GM19351 (cell line): ENCODE results near the gene NTHL1.

Experiments
- ATAC-seq: cut with Tn5 transposase; IDR thresholded peaks from one replicate; pipeline ENCODE4 v1.9.1; 2021; ENCODE audit warnings: mild to moderate bottlenecking, moderate library complexity; ENCODE audit not compliant: unreplicated experiment

Gene NTHL1

DNA sequence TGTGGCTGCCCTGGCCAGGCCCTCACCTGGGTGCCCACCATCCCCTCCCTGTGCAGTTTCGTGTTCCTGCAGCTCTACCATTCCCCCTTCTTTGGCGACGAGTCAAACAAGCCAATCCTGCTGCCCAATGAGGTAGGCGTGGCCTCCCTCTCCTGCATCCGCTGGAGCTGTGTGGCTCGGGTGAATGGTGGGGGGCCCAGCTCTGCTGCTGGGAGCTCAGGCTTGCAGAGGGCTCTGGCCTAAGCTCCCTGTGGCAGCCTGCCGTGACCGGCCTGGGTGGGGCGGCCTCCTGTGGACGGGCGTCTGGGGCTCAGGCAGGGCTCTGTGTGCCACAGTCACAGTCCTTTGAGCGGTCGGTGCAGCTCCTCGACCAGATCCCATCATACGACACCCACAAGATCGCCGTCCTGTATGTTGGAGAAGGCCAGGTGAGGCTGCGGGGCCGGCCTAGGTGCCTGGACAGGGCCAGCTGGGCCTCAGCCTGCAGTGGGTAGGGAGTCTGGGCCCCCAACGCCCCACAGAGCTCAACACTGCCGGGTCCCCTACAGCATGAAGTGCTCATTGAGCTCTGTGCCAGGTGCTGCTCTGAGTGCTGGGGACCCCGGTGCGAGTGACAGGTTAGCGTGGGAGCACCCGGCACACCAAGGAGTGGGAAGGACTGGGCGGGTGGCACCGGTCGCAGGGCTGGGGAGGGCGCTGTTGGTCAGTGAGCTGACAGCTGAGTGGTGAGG is 37.4 kb upstream of the NTHL1 start:
- ATAC-seq = no peak

DNA sequence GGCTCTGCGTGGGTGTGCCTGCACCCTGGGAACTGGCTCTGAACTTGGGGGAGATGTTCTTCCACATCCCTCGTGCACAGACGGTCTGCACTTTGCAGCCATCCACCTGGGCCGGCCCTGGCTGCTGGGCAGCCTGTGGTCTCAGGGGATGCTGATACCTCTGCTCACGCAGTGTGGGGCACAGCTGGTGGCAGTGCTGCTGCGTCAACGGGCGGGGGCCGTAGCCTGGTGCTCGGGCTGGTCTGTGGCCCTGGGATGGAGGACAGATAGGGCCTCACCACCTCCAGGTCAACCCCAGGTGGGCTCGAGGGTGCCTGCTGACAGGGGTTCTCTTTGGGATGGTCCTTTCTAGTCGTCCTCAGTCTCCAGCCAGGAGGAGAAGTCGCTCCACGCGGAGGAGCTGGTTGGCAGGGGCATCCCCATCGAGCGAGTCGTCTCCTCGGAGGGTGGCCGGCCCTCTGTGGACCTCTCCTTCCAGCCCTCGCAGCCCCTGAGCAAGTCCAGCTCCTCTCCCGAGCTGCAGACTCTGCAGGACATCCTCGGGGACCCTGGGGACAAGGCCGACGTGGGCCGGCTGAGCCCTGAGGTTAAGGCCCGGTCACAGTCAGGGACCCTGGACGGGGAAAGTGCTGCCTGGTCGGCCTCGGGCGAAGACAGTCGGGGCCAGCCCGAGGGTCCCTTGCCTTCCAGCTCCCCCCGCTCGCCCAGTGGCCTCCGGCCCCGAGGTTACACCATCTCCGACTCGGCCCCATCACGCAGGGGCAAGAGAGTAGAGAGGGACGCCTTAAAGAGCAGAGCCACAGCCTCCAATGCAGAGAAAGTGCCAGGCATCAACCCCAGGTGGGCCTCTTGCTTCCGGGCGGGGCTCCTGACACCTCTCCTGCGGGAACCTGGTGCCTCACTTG is 36.5 kb upstream of the NTHL1 start:
- no peak for ATAC-seq

DNA sequence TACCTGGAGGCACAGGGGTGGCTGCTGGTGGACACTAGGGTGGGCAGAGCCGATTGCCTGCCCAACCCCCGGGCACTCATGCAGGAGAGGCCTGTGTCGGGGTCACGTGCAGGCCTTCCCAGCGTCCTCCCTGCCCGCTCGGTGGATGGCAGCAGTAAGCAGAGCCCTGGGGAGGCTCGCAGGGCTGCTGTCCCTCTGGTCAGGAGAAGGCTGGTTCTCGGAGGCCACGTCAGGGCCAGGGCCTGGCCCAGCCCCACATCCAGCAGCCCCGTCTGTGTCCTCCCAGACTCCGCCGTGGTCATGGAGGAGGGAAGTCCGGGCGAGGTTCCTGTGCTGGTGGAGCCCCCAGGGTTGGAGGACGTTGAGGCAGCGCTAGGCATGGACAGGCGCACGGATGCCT is 35.8 kb upstream of the NTHL1 start:
- ATAC-seq = no peak

DNA sequence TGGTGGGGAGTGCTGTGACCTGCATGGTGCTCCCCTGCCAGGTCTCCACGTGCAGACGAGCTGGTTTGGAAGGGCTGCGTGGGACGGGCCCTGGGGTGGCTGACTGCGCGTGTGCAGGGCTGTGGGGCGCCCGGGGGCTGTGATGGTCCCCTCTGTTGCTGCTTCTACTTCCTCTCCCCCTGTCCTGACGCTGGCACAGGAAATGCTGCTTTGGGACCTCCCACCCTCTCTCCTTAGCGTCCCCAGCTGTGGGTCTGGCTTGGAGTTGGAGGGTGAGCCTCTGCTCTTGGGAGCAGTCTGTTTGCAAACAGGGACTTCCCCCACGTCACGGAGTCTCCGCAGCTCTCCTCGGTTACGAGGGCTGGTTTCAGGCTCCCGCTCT is 35.3 kb upstream of the NTHL1 start:
- ATAC-seq = no peak

DNA sequence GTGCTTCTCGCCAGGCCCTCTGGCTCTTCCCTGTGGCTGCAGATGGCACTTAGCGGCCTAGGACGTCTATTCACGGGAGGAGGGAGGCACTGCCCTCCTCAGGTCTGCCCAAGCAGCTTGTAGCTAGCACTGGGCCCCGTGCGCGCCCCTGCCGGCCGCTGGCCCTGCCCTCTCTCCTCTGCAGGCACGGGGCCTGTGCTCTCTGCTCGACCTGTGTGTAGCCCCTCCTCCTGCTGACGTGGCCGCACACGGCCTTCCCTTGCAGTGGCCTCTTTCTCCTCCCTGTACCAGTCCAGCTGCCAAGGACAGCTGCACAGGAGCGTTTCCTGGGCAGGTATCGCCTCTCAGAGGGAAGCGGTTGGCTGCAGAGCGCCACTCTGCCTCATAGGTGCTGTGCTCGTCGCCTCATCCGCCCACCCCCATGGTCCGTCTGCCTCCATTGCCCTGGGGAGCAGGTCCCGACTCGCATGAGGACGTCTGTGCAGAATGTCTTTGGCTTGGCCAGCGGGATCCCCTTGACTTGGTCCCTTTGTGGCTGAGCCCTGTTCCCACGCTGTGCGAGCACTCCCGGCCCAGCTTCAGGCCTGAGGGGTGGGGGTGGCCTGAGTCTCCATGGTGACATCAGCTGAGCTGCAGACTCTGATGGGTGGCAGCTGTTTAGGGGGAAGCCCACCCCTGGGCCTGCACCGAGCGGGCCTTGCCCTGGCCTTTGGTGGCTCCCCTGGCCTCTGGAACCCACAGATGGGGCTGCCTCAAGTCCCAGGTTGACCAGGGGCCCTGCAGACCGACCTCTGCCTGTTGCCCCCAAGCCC is 34.7 kb upstream of the NTHL1 start:
- no peak for ATAC-seq

DNA sequence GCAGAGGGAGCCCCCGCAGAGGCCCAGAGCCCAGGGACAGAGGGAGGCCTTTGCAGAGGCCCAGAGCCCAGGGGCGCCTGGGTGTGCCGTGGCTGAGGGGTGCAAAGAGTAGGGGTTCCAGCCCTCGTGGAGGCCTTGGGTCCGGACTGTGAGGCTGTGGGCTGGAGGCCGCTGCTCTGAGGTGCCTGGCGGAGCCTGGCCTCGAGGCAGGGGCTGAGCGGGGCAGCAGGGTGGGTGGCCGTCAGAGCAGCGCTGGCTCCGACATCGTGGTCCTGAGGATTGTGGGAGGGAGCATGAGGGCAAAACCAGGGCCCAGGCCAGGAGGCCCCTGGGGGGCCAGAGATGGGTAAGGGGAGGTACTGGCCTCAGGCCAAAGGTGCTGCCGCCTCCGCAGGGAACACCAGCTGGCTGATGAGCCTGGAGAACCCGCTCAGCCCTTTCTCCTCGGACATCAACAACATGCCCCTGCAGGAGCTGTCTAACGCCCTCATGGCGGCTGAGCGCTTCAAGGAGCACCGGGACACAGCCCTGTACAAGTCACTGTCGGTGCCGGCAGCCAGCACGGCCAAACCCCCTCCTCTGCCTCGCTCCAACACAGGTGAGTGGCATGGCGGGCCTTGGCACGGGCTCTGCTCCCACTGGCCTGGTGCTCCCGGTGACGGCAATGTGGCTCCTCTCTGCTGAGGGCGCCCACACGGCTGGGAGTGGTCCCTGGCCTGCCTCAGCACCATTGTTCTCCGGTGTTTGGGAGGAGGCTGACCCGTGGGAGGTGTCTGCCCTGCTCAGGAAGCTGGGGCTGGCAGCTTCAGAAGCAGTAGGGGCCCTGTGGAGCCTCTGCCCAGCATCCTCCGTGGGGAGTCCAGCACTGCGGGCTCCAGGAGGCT is 33.8 kb upstream of the NTHL1 start:
- no peak for ATAC-seq

DNA sequence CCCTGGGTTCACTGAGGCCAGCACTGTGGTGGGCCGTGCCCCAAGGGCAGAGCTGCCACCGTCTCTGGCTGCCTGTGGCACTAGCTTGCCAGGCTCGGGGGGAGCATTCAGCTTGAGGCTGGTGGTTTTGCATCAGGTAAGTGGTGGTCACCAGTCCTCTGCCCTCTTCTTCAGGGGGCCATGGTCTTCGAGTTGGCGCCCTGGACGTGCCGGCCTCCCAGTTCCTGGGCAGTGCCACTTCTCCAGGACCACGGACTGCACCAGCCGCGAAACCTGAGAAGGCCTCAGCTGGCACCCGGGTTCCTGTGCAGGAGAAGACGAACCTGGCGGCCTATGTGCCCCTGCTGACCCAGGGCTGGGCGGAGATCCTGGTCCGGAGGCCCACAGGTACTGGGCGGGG is 32.4 kb upstream of the NTHL1 start:
- ATAC-seq = no peak

DNA sequence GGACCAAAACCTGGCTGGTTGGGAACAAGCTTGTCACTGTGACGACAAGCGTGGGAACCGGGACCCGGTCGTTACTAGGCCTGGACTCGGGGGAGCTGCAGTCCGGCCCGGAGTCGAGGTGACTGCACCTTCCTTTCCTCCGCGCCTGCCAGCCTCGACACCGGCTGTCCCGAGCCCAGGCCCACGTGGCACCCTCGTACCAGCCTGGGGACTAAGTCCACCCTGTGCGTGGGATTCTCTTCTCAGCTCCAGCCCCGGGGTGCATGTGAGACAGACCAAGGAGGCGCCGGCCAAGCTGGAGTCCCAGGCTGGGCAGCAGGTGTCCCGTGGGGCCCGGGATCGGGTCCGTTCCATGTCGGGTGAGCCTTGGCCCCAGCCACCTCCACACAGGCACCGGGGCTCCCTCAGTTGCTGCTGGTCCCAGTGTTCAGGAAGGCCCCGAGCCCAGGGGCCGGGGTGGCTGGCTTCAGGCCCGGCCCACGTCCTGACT is 31.7 kb upstream of the NTHL1 start:
- no peak for ATAC-seq

DNA sequence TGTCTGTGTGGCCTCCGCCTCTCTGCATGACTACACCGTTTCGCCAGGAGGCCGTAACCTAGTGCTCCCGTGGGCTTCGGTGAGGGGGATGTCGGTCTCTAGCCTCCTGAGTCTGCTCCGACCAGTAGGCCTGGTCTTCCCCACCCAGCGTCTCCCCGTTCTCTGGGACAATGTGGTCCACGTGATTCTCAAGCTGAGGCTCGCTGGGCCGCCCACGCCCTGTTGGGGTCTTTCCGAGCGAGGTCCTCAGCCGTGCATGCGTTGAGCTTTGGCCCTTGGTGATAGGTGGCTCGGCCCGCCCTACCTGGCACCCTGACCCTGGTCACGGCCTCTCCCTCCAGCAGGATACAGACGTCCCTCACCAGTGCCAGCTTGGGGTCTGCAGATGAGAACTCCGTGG is 31.1 kb upstream of the NTHL1 start:
- no peak for ATAC-seq

DNA sequence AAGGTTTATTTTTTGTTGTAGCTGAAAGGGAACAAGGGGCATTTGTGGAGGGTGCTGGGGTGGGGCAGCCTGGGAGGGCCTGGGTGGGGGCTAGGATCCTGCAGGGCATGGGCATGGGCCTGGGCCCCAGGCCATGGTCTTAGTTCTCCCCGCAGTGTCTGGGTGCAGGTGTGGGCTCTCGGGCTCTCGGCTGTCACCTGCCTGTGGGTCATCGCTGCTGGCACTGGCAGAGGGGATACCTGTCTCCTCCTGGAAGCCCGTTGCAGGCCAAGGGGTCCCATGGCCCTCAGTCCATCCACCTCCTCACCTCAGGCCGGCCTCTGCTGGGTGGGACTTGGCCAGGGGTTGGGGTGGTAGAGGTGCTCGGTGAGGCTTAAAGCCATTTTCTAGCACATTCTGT is 30.5 kb upstream of the NTHL1 start:
- no peak for ATAC-seq

DNA sequence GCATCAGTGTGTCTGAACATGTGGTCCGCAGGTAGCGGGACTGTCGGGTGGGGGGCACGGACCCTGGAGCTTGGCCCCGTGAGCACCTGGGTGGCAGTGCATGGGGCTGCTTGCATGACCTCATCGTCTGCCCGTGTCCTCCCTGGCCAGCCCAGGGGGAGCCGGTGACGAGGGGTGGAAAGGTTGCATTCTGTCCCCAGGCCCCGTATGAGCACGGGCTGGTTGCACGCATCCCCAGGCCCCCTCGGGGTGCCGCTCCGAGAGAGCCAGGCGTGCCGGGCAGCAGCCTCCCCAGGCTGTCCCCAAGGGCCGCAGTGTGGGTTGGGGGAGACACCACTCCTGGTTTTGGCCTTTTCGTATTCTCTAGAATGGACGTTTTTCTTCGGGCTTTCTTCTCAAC is 30.1 kb upstream of the NTHL1 start:
- no peak for ATAC-seq

DNA sequence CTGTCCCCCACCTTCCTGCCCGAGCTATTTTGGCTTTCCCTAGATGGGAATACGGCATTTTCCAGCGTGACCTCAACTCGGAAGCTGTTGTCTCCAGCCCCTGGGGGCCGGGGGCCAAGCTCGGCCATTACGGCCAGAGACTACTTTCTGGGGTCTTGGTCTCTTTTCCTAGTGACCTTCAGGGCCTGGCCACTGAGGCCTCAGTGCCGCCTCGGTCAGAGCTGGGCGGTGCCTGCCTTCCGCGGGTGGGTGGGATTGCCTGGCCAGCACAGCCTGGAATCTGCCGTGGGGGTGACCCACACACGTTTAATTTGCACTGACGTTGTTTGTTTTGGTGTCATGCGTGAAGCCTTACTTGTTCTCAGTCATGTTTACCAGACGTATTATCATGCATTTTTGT is 29.4 kb upstream of the NTHL1 start:
- no peak for ATAC-seq

DNA sequence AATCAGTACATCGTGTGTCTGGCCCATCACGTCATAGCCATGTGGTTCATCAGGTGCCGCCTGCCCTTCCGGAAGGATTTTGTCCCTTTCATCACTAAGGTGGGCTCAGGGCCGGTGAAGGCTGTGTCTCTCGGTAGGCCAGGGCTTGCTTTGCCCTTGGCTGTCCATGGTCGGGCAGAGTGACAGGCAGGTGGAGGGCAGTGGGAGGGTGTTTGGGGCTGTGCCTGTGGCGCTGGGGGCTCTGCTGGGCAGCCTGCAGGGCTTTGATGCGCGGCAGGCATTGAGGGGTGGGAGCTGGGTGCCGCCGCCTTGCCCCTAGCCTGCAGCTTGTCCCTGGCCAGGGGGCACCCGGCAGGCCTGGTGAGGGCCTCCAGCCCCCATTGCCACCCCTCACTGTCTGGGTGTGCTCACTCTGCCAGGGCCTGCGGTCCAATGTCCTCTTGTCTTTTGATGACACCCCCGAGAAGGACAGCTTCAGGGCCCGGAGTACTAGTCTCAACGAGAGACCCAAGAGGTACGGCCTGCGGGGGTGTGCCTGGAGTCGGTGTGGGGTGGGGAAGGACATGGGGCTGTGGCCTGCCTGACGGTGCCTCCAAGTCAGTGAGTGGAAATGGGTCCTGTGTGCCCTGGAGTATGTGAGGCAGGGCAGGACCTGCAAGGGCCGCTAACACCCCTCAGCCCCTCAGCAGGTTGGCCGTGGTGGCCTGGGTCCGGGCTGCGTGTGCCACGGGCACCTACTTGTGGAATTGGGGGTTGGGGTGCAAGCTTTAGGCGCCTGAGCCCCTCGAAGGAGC is 28.6 kb upstream of the NTHL1 start:
- ATAC-seq = no peak

DNA sequence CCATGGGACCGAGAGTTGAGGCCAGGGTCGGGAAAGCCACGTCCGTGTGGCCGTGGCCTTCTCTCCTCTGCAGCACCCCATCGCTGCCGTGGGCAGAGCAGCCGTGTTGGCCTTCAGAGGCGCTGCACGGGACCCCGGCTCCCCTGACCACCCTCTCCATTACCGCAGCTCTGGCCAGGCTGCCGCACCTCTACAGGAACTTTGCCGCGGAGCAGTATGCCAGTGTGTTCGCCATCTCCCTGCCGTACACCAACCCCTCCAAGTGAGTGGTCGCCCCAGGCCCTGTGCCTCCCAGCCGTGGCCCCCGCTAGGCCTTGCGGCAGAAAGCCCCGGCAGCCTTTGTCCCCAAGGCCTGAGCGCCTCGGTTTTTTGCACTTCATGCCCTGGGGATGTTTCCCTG is 28.0 kb upstream of the NTHL1 start:
- no peak for ATAC-seq

DNA sequence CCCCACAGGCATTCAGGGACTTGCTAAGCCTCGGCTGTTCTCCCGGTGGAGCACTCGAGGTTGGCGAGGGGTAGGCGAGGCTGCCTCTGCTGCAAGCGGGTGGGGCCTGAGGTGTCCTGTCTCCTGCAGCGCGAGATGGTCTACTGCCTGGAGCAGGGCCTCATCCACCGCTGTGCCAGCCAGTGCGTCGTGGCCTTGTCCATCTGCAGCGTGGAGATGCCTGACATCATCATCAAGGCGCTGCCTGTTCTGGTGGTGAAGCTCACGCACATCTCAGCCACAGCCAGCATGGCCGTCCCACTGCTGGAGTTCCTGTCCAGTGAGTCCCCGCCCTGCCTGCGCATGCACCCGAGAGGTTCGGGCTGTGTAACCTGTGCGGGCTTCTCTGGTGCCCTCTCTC is 26.4 kb upstream of the NTHL1 start:
- ATAC-seq = no peak

DNA sequence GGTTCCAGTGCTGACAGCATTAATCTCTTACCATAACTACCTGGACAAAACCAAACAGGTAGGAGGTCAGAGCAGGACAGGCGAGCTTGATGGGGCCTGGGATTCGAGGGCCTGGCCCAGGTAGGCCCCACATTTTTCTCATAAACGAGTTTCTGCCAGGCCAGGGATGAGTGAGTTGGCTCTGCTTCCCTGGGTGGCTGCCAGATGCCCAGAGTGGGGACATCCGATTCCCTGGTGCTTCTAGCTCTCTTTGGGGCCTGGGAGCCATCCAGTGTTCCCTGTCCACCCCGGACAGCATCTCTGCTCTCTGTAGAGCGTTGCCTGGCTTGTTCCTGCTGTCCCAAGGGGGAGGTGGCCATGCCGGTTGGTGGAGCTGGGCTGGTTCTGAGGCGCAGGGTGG is 25.3 kb upstream of the NTHL1 start:
- no peak for ATAC-seq

DNA sequence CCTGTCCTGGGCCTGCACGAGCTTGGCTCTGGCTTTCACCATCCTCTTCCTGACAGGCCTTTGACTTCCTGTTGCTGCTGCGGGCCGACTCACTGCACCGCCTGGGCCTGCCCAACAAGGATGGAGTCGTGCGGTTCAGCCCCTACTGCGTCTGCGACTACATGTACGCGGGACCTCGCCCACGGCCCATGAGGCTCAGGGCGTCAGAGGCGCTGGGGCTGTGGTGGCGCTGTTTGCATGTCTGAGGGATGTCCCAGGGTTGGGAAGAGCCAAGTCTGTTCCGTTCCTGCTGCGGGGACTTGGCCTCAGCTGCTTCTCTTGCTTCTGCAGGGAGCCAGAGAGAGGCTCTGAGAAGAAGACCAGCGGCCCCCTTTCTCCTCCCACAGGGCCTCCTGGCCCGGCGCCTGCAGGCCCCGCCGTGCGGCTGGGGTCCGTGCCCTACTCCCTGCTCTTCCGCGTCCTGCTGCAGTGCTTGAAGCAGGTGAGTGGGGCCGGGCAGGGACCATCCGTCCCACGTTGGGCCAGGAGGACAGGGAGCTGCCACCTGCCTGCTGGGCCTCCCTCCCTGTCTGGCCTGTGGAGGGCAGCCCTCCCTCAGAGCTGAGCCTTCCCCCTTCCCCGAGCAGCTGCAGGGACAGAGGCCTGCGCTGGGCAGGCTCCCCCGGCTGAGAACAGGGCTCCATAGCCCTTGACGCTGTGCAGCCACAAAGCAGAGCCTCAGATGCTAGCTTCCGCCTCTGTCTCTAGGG is 24.0 kb upstream of the NTHL1 start:
- ATAC-seq = no peak

DNA sequence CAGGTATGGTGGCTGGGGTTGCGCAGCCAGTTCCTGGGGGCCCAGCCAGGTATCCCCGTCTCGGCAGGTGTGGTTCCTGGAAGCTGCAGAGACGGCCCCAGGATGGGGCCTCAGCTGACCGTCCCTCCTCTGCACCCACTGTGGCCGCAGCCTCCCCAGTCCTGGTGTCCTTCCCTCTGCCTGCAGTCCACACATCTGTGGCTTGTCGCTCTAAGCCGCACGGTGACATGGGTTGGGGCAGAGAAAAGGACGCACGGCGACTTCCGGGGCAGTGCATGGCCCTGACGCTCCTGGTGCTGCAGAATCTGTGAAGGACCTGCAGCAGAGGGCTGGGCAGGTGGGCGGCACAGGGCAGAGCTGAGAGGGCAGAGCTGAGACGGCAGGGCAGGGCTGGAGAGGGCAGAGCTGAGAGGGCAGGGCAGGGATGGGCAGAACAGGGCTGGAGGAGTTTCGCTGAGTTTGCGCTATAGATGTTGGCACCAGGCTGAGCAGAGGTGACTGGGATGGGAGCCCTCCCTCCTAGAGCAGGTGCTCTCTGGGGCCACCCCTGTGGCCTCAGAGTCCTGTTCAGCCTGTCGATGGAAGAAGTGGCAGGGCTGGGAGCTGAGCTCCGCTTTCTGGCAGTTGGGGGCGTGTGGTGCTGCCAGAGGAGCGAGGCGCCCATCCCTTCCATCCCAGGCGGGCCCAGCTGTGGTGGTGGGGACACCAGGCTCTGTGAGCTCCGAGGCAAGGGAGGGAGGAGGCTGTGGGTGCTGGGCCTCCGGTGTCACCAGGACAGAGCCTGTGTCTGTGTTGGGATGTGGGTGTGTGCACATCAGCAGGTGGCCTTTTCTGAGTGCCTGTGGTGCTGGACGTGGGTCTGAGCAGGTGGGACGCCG is 23.2 kb upstream of the NTHL1 start:
- ATAC-seq = no peak
